CD4-positive, alpha-beta memory T cell (primary cell): Measurements from ENCODE around the gene NDFIP1. TPM values are rescaled to one million over a fixed set of nuclear protein-coding genes. Genes with fewer than 3 reads are reported as not detected.

Experiments
- CTCF ChIA-PET: fragments of 350-600 bp; sonication (Branson Sonifier 250); formaldehyde crosslinking; loops from one replicate; lab custom pipeline; 2021; ENCODE audit warnings: inconsistent platforms; ENCODE audit not compliant: partially characterized antibody; lab: Charles Lee
- POLR2A ChIA-PET: fragments of 350-600 bp; sonication (Branson Sonifier 250); formaldehyde crosslinking; loops from one replicate; lab custom pipeline; 2021; ENCODE audit not compliant: partially characterized antibody; lab: Charles Lee
- DNase-seq, 5 donors: peaks; one replicate each; pipeline versions ENCODE4 v3.0.0 to v3.0.0-alpha.2; 2020 to 2022; ENCODE audit warnings: mixed read lengths in 1 of 5
- H3K27ac ChIP-seq: one replicate; pipeline ENCODE4 v1.7.0; 2013; ENCODE audit warnings: low read depth, low read length
- H3K27me3 ChIP-seq: 2 replicates; pipeline ENCODE4 v1.7.0; 2013; ENCODE audit warnings: mild to moderate bottlenecking, low read length, moderate library complexity; ENCODE audit not compliant: insufficient read depth
- H3K36me3 ChIP-seq: 2 replicates; pipeline ENCODE4 v1.7.0; 2013; ENCODE audit warnings: mild to moderate bottlenecking, low read length, moderate library complexity; ENCODE audit not compliant: insufficient read depth
- H3K4me1 ChIP-seq: 2 replicates; pipeline ENCODE4 v1.7.0; 2013; ENCODE audit warnings: mild to moderate bottlenecking, low read length, moderate library complexity; ENCODE audit not compliant: insufficient read depth
- H3K4me3 ChIP-seq, 2 donors: one replicate each; pipeline ENCODE4 v1.7.0; 2013; ENCODE audit warnings: low read length in 2 of 2, mild to moderate bottlenecking in 1 of 2
- H3K9me3 ChIP-seq, 2 donors: one replicate each; pipeline ENCODE4 v1.7.0; 2013; ENCODE audit warnings: low read length in 2 of 2, control low read depth in 1 of 2; ENCODE audit not compliant: control insufficient read depth in 1 of 2
- H3K27ac Mint-ChIP-seq, 7 donors: one replicate each; pipeline ENCODE4 v1.8.0; 2020 to 2021; ENCODE audit warnings: mixed read lengths in 7 of 7, mild to moderate bottlenecking in 6 of 7, inconsistent platforms in 3 of 7, moderate library complexity in 3 of 7
- H3K27me3 Mint-ChIP-seq, 2 donors: one replicate each; pipeline ENCODE4 v1.8.0; 2020 to 2021; ENCODE audit warnings: mixed read lengths in 2 of 2
- H3K36me3 Mint-ChIP-seq, 2 donors: one replicate each; pipeline ENCODE4 v1.8.0; 2020 to 2021; ENCODE audit warnings: mixed read lengths in 2 of 2, inconsistent platforms in 1 of 2, mild to moderate bottlenecking in 1 of 2
- H3K4me1 Mint-ChIP-seq, 4 donors: one replicate each; pipeline ENCODE4 v1.8.0; 2020 to 2021; ENCODE audit warnings: mixed read lengths in 4 of 4, mild to moderate bottlenecking in 1 of 4
- H3K4me3 Mint-ChIP-seq, 8 donors: one replicate each; pipeline ENCODE4 v1.8.0; 2020 to 2021; ENCODE audit warnings: mixed read lengths in 8 of 8, mild to moderate bottlenecking in 7 of 8, moderate library complexity in 6 of 8, inconsistent platforms in 3 of 8
- H3K9me3 Mint-ChIP-seq, 8 donors: one replicate each; pipeline ENCODE4 v1.8.0; 2020 to 2021; ENCODE audit warnings: mixed read lengths in 8 of 8, mild to moderate bottlenecking in 5 of 8, inconsistent platforms in 3 of 8, moderate library complexity in 1 of 8
- intact Hi-C: fragments of 100-400 bp; cut with micrococcal nuclease; formaldehyde crosslinking; loops from one replicate; pipeline ENCODE4 v1.15.1; 2023
- polyA plus RNA-seq, 2 donors: library from polyadenylated mRNA; unstranded; fragments of 300-500 nt; fragmentation: Illumina TruSeq; gene quantifications; one replicate each; pipeline ENCODE4 v1.2.3, GENCODE V29; 2021
- total RNA-seq, 2 experiments: library from RNA; stranded (reverse); gene quantifications; one replicate each; pipeline ENCODE4 v1.2.3, GENCODE V29; 2021

NDFIP1 gene
- total and polyA plus RNA-seq, 4 experiments from 2014 or later: 70.0 to 98.3 (median 76.1) TPM

GRCh38 chr5:142114687-142115086 lies 6.1 kb downstream of the NDFIP1 start:
- Histone ChIP-seq H3K27me3 (no peaks in the 10 kb centered on the region), H3K27ac (no peak overlapping the region), H3K4me1 (peaks cover 93% of the 10 kb centered on the region), H3K9me3 (no peaks in the 10 kb centered on the region), H3K4me3 (no peak overlapping the region), H3K36me3 (no peaks in the 10 kb centered on the region)
- Mint-ChIP-seq H3K27ac (peak overlapping the region in 1 of 7 donors; percentile 47), H3K9me3 (no peaks in the 10 kb centered on the region), H3K4me3 (peak overlapping the region in 2 of 8 donors; percentile 6 to 17), H3K36me3 (peaks cover 22 to 39% of the 10 kb centered on the region in 2 donors), H3K27me3 (no peaks in the 10 kb centered on the region), H3K4me1 (peaks cover 56 to 86% (median 73%) of the 10 kb centered on the region in 4 donors)
- ChIA-PET POLR2A (interaction anchor here (1.7 kb wide), 1 partner anchor 19 kb away, joined by 6 read pairs; no protein-coding TSS in a partner anchor), CTCF (interaction anchor here (1.0 kb wide), 1 partner anchor 29 kb away, joined by 6 read pairs; no protein-coding TSS in a partner anchor)
- intact Hi-C loops: no loop called here
- DNase-seq: no peak

GRCh38 chr5:142115937-142116614 lies 7.5 kb downstream of the NDFIP1 start:
- DNase-seq: no peak
- intact Hi-C loops: no loop called here
- Histone ChIP-seq H3K9me3 (no peaks in the 10 kb centered on the region), H3K27me3 (no peaks in the 10 kb centered on the region), H3K4me3 (no peak overlapping the region), H3K27ac (no peak overlapping the region), H3K4me1 (peaks cover 93% of the 10 kb centered on the region), H3K36me3 (no peaks in the 10 kb centered on the region)
- H3K27ac Mint-ChIP-seq: peak overlapping the region in 2 of 7 donors; percentile 30 to 56
- POLR2A ChIA-PET: interaction anchor here (1.3 to 1.7 kb wide), 2 partner anchors 20 to 92 kb away, joined by 4 to 6 read pairs; no protein-coding TSS in a partner anchor
- H3K9me3 Mint-ChIP-seq: no peaks in the 10 kb centered on the region
- CTCF ChIA-PET: no interaction called here
- H3K36me3 Mint-ChIP-seq: peaks cover 22 to 39% of the 10 kb centered on the region in 2 donors
- peak overlapping the region in 5 of 8 donors; percentile 26 to 58 (median 36) for H3K4me3 Mint-ChIP-seq
- peaks cover 59 to 84% (median 73%) of the 10 kb centered on the region in 4 donors for H3K4me1 Mint-ChIP-seq
- no peaks in the 10 kb centered on the region for H3K27me3 Mint-ChIP-seq

- H3K9me3 Mint-ChIP-seq: no peaks in the 10 kb centered on the region
- POLR2A ChIA-PET: interaction anchor here (0.9 kb wide), 2 partner anchors 8 to 10 kb away, joined by 3 read pairs; no protein-coding TSS in a partner anchor
- H3K4me3 Mint-ChIP-seq: peak overlapping the region in 6 of 8 donors; percentile 52 to 69 (median 65)
- CTCF ChIA-PET: interaction anchor here (0.7 to 2.2 kb wide), 3 partner anchors 8 to 127 kb away, joined by 3 to 8 read pairs (median 3); no protein-coding TSS in a partner anchor
- Histone ChIP-seq H3K4me1 (peaks cover 94% of the 10 kb centered on the region), H3K36me3 (peaks cover 9% of the 10 kb centered on the region), H3K9me3 (no peaks in the 10 kb centered on the region), H3K27ac (no peak overlapping the region), H3K4me3 (no peak overlapping the region), H3K27me3 (no peaks in the 10 kb centered on the region)
- H3K27me3 Mint-ChIP-seq: no peaks in the 10 kb centered on the region
- no peak for DNase-seq
- peaks cover 67 to 89% (median 79%) of the 10 kb centered on the region in 4 donors for H3K4me1 Mint-ChIP-seq
- peaks cover 26 to 51% of the 10 kb centered on the region in 2 donors for H3K36me3 Mint-ChIP-seq
- intact Hi-C loops: loop anchor here (1.0 to 2.0 kb wide), 2 partner anchors 7 to 15 kb away; no protein-coding TSS in a partner anchor
- H3K27ac Mint-ChIP-seq: peak overlapping the region in 4 of 7 donors; percentile 30 to 87 (median 74)
Observed at GRCh38 chr5:142117579-142118151, 9.1 kb downstream of the NDFIP1 start.

- Mint-ChIP-seq H3K36me3 (peaks cover 22 to 49% of the 10 kb centered on the region in 2 donors), H3K9me3 (no peaks in the 10 kb centered on the region), H3K27ac (peak overlapping the region in 2 of 7 donors; percentile 66 to 69), H3K4me1 (peaks cover 65 to 88% (median 77%) of the 10 kb centered on the region in 4 donors), H3K27me3 (no peaks in the 10 kb centered on the region), H3K4me3 (peak overlapping the region in 7 of 8 donors; percentile 10 to 72 (median 66))
- no peaks in the 10 kb centered on the region for H3K9me3 ChIP-seq
- no peak overlapping the region for H3K4me3 ChIP-seq
- no peaks in the 10 kb centered on the region for H3K27me3 ChIP-seq
- DNase-seq: no peak
- intact Hi-C loops: loop anchor here (1.0 to 2.0 kb wide), 2 partner anchors 8 to 15 kb away; no protein-coding TSS in a partner anchor
- CTCF ChIA-PET: interaction anchor here (1.5 to 2.2 kb wide), 2 partner anchors 8 to 127 kb away, joined by 3 to 8 read pairs; no protein-coding TSS in a partner anchor
- peaks cover 90% of the 10 kb centered on the region for H3K4me1 ChIP-seq
- H3K27ac ChIP-seq: no peak overlapping the region
- peaks cover 9% of the 10 kb centered on the region for H3K36me3 ChIP-seq
- POLR2A ChIA-PET: interaction anchor here (0.9 kb wide), 2 partner anchors 9 to 10 kb away, joined by 3 read pairs; no protein-coding TSS in a partner anchor
Observed at GRCh38 chr5:142118155-142118686, 9.6 kb downstream of the NDFIP1 start.

GRCh38 chr5:142119051-142119625 lies 10.6 kb downstream of the NDFIP1 start:
- no peaks in the 10 kb centered on the region for H3K9me3 Mint-ChIP-seq
- no peak for DNase-seq
- H3K27ac Mint-ChIP-seq: peak overlapping the region in 4 of 7 donors; percentile 10 to 62 (median 32)
- Histone ChIP-seq H3K9me3 (no peaks in the 10 kb centered on the region), H3K27me3 (no peaks in the 10 kb centered on the region), H3K27ac (no peak overlapping the region), H3K4me3 (no peak overlapping the region), H3K36me3 (peaks cover 9% of the 10 kb centered on the region), H3K4me1 (peaks cover 87% of the 10 kb centered on the region)
- intact Hi-C loops: loop anchor here (2.0 kb wide), 1 partner anchor 14 kb away; no protein-coding TSS in a partner anchor
- ChIA-PET POLR2A (interaction anchor here (2.6 kb wide), 1 partner anchor 10 kb away, joined by 15 read pairs; the partner anchor contains the start of gene NDFIP1), CTCF (interaction anchor here (1.4 to 2.2 kb wide), 4 partner anchors 9 to 128 kb away, joined by 3 to 8 read pairs (median 6); partner anchors contain the start of gene GNPDA1)
- no peaks in the 10 kb centered on the region for H3K27me3 Mint-ChIP-seq
- peaks cover 23 to 45% of the 10 kb centered on the region in 2 donors for H3K36me3 Mint-ChIP-seq
- peak overlapping the region in 4 of 8 donors; percentile 16 to 53 (median 38) for H3K4me3 Mint-ChIP-seq
- H3K4me1 Mint-ChIP-seq: peaks cover 64 to 88% (median 77%) of the 10 kb centered on the region in 4 donors

- H3K9me3 ChIP-seq: no peaks in the 10 kb centered on the region
- Mint-ChIP-seq H3K36me3 (peaks cover 32 to 50% of the 10 kb centered on the region in 2 donors), H3K4me1 (peaks cover 59 to 89% (median 78%) of the 10 kb centered on the region in 4 donors), H3K9me3 (no peaks in the 10 kb centered on the region), H3K4me3 (peak overlapping the region; percentile 2 to 73 (median 62)), H3K27me3 (no peaks in the 10 kb centered on the region), H3K27ac (peak overlapping the region; percentile 24 to 86 (median 74))
- ChIA-PET CTCF (interaction anchor here (0.7 to 1.6 kb wide), 4 partner anchors 25 to 241 kb away, joined by 3 to 7 read pairs (median 4); partner anchors contain the start of gene GNPDA1), POLR2A (interaction anchor here (1.2 to 2.6 kb wide), 2 partner anchors 9 to 11 kb away, joined by 4 to 15 read pairs; partner anchors contain the start of gene NDFIP1)
- H3K27ac ChIP-seq: no peak overlapping the region
- no peaks in the 10 kb centered on the region for H3K27me3 ChIP-seq
- peaks cover 9% of the 10 kb centered on the region for H3K36me3 ChIP-seq
- intact Hi-C loops: no loop called here
- H3K4me1 ChIP-seq: peaks cover 86% of the 10 kb centered on the region
- H3K4me3 ChIP-seq: no peak overlapping the region
- no peak for DNase-seq
Observed at GRCh38 chr5:142120247-142120935, 11.8 kb downstream of the NDFIP1 start.
